ENCODE data around the gene CHRND. TPM values are rescaled to one million over a fixed set of nuclear protein-coding genes. Genes with fewer than 3 reads are reported as not detected.

The CHRND gene
- total RNA-seq, 1 donor from 2014 or later: not detected

DNA sequence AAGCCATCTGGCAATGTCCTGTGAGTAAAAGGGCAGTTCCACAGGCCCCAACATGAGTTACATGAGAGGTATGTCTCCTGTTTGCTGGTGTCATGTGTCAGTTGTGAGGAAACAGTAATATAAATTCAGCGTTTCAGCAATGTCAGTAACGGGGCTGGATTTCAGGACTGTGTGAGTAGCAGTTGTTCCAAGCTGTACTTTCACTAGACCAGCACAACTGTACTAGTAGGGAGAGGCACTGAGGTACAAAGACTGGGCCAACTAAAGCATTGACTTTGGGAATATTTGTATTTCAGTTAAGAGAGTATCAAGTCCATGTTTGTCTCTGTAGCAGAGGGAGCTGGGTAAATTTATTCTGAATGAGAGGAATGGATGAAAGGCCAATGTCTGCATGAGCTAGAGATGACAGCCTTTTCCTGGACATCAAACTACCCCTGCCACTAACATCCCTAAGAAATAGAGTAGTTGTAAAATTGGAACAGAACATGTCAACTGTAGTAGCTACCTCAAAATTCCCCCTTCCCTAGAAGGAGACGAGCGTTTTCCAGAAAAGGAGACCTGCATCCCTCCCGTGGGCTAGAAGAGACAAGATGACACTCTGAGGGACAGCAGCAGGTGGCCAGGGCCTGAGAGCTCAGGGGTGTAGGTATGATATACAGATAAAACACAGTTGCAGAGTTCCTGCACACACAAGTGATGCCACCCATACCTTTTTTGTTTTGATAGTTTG is 48.9 kb downstream of the CHRND start:
- TF ChIP-seq CTCF (conservative IDR thresholded peaks at IDR 0.05; ENCODE audit: low read depth, low read length): no peak
- no peak for DNase-seq (ENCODE audit: low read depth)
- H3K4me3 ChIP-seq (ENCODE audit: low read depth, low read length): no peak overlapping the region

- TF ChIP-seq CTCF (conservative IDR thresholded peaks at IDR 0.05; ENCODE audit: low read depth, low read length): no peak
- DNase-seq (ENCODE audit: low read depth): no peak
- no peak overlapping the region for H3K4me3 ChIP-seq (ENCODE audit: low read depth, low read length)
Observed at GRCh38 chr2:232575404-232575746, 49.4 kb downstream of the CHRND start.

DNA sequence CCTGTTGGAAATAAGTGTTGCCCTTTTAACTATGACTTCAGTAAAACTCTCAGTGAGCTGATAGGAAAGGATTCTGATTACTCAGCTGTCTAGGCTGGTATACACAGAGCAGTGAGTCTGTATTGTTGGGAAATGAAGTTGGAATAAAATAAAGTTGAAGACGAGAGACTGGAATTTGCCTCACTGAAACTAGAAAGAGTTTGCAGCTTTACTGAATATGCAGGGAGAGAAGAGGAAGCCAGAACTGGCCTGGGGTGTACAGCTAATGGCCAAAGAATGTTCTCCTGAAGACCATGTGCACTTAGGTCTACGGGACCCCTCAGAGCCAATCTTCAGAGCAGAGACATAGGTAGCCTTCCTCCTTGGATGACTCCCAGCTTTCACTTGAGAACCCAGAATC is 51.0 kb downstream of the CHRND start:
- no peak for DNase-seq (ENCODE audit: low read depth)
- H3K4me3 ChIP-seq (ENCODE audit: low read depth, low read length): no peak overlapping the region
- no peak for TF ChIP-seq CTCF (conservative IDR thresholded peaks at IDR 0.05; ENCODE audit: low read depth, low read length)

DNA sequence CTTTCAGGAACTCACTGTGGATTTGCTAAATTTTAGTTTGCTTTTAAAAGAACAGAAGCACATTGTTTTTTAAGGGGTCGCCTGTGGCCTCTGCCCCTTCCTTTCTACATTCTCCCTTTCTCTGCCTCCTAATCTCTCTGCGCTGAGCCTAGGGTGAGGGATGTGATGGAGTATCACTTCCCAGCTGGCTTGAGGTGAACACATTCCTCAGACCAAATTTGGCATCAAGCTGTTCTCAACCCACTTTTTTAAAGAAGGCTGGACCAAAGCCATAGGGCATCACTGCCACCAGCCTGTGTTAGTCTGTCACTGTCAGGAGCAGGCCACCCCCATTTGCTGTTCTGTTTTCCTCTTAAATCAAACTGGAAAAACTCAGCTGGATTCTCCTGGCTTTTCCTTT is 51.9 kb downstream of the CHRND start:
- H3K4me3 ChIP-seq (ENCODE audit: low read depth, low read length): no peak overlapping the region
- TF ChIP-seq CTCF (conservative IDR thresholded peaks at IDR 0.05; ENCODE audit: low read depth, low read length): no peak
- no peak for DNase-seq (ENCODE audit: low read depth)

- TF ChIP-seq CTCF (conservative IDR thresholded peaks at IDR 0.05; ENCODE audit: low read depth, low read length): no peak
- no peak overlapping the region for H3K4me3 ChIP-seq (ENCODE audit: low read depth, low read length)
- no peak for DNase-seq (ENCODE audit: low read depth)
Observed at GRCh38 chr2:232578626-232579025, 52.7 kb downstream of the CHRND start.

DNA sequence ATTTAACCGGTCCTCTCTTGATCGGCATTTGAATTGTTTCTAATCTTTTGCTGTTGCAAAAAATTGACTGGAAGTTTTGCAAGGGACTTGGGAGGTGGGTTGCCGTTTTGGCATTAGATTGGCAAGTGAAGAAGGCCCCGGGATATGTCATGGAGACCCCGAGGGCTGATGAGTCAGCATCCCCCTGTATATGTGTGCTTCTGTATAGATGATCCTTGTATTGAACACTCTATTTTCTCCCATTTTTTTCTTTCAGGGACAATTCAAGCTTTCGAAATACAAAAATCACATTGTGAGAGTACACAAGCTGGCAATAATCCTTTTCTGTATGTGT is 54.7 kb downstream of the CHRND start:
- DNase-seq (ENCODE audit: low read depth): no peak
- no peak for TF ChIP-seq CTCF (conservative IDR thresholded peaks at IDR 0.05; ENCODE audit: low read depth, low read length)
- H3K4me3 ChIP-seq (ENCODE audit: low read depth, low read length): no peak overlapping the region

GRCh38 chr2:232581725-232582124 is 55.8 kb downstream of the CHRND start:
- no peak for TF ChIP-seq CTCF (conservative IDR thresholded peaks at IDR 0.05; ENCODE audit: low read depth, low read length)
- H3K4me3 ChIP-seq (ENCODE audit: low read depth, low read length): no peak overlapping the region
- DNase-seq (ENCODE audit: low read depth): no peak

Data from epithelial cell of proximal tubule (primary cell).